ENCODE data around the gene ANKRD36.
"Not testable (repeated sequence)": the region's sequence is repeated elsewhere in the genome, so short reads cannot be mapped to it uniquely, and the experiment has no call there.

ANKRD36 gene

DNA sequence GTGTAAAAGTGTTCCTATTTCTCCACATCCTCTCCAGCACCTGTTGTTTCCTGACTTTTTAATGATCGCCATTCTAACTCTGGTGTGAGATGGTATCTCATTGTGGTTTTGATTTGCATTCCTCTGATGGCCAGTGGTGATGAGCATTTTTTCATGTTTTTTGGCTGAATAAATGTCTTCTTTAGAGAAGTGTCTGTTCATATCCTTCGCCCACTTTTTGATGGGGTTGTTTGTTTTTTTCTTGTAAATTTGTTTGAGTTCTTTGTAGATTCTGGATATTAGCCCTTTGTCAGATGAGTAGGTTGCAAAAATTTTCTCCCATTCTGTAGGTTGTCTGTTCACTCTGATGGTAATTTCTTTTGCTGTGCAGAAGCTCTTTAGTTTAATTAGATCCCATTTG is 16.1 kb downstream of the ANKRD36 start:
- FAIRE-seq, result not testable (repeated sequence)

- not testable (repeated sequence) for FAIRE-seq
Measured at GRCh38 chr2:97144016-97144415, 31.1 kb downstream of the ANKRD36 start.

- not testable (repeated sequence) for FAIRE-seq
Measured at GRCh38 chr2:97166548-97166947, 53.6 kb downstream of the ANKRD36 start.

GRCh38 chr2:97167938-97168337 is 55.0 kb downstream of the ANKRD36 start:
- not testable (repeated sequence) for FAIRE-seq

GRCh38 chr2:97168583-97168982 is 55.6 kb downstream of the ANKRD36 start:
- FAIRE-seq, result not testable (repeated sequence)

- not testable (repeated sequence) for FAIRE-seq
Measured at GRCh38 chr2:97180391-97180790, 67.4 kb downstream of the ANKRD36 start.

GRCh38 chr2:97195349-97195748 is 82.4 kb downstream of the ANKRD36 start:
- not testable (repeated sequence) for FAIRE-seq

DNA sequence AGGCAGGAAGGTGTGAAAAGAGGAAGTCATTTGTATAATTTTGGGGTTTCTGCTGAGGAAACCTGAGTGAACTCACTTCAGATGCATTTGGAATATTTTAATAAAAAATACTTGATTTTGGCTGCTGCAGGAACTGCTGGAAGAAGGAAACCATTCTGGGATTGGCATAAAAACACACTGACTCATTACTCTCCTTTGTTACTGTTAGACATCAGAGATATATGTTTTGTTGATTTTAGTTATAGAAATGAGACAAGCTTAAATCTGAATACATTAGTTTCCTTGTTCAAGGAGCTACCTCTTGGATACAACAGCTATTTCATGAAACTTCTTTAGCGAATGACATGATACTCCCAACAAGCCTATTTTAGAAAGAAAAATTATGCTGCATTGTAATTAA is 84.3 kb downstream of the ANKRD36 start:
- not testable (repeated sequence) for FAIRE-seq

DNA sequence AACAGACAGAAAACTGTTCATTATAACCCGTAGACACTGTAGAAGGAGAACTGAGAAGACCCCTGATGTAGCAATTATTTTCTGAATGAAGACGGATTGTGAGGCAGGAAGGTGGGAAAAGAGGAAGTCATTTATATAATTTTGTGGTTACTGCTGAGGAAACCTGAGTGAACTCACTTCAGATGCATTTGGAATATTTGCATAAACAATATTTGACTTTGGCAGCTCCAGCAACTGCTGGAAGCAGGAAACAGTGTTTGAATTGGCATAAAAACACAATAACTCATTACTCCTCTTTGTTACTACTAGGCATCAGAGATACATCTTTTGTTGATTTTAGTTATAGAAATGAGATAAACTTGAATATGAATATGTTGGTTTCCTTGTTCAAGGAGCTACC is 87.9 kb downstream of the ANKRD36 start:
- FAIRE-seq, result not testable (repeated sequence)

DNA sequence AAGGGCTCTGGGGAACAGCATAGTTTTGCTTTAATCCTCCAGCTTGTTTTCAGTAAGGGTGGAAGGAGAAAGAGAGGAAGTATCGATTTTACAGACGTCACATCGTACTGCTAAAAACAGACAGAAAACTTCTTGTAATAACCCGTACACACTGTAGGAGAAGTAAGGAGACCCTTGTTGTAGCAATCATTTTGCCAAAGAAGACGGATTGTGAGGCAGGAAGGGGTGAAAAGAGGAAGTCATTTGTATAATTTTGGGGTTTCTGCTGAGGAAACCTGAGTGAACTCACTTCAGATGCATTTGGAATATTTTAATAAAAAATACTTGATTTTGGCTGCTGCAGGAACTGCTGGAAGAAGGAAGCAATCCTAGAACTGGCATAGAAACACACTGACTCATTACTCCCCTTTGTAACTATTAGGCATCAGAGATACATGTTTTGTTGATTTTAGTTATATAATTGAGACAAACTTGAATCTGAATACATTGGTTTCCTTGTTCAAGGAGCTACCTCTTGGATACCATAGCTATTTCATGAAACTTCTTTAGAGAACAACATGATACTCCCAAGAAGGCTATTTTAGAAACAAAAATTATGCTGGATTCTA is 89.8 kb downstream of the ANKRD36 start:
- FAIRE-seq, result not testable (repeated sequence)

GRCh38 chr2:97210325-97210724 is 97.4 kb downstream of the ANKRD36 start:
- no peak for FAIRE-seq

- not testable (repeated sequence) for FAIRE-seq
Measured at GRCh38 chr2:97215025-97215424, 102.1 kb downstream of the ANKRD36 start.

DNA sequence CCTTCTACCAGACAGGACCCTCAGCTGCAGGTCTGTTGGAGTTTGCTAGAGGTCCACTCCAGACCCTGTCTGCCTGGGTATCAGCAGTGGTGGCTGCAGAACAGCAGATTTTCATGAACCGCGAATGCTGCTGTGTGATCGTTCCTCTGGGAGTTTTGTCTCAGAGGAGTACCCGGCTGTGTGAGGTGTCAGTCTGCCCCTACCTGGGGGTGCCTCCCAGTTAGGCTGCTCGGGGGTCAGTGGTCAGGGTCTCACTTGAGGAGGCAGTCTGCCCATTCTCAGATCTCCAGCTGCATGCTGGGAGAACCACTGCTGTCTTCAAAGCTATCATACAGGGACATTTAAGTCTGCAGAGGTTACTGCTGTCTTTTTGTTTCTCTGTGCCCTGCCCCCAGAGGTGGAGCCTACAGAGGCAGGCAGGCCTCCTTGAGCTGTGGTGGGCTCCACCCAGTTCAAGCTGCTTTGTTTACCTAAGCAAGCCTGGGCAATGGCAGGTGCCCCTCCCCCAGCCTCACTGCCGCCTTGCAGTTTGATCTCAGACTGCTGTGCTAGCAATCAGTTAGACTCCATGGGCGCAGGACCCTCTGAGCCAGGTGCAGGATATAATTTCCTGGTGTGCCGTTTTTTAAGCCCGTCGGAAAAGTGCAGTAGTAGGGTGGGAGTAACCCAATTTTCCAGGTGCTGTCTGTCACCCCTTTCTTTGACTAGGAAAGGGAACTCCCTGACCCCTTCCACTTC is 118.1 kb downstream of the ANKRD36 start:
- not testable (repeated sequence) for FAIRE-seq

- FAIRE-seq, result not testable (repeated sequence)
Measured at GRCh38 chr2:97232981-97233380, 120.0 kb downstream of the ANKRD36 start.

GRCh38 chr2:97233660-97234295 is 120.8 kb downstream of the ANKRD36 start:
- not testable (repeated sequence) for FAIRE-seq

- not testable (repeated sequence) for FAIRE-seq
Measured at GRCh38 chr2:97261192-97261591, 148.2 kb downstream of the ANKRD36 start.

GRCh38 chr2:97266449-97266848 is 153.5 kb downstream of the ANKRD36 start:
- not testable (repeated sequence) for FAIRE-seq

GRCh38 chr2:97267411-97268074 is 154.6 kb downstream of the ANKRD36 start:
- FAIRE-seq, result no peak

DNA sequence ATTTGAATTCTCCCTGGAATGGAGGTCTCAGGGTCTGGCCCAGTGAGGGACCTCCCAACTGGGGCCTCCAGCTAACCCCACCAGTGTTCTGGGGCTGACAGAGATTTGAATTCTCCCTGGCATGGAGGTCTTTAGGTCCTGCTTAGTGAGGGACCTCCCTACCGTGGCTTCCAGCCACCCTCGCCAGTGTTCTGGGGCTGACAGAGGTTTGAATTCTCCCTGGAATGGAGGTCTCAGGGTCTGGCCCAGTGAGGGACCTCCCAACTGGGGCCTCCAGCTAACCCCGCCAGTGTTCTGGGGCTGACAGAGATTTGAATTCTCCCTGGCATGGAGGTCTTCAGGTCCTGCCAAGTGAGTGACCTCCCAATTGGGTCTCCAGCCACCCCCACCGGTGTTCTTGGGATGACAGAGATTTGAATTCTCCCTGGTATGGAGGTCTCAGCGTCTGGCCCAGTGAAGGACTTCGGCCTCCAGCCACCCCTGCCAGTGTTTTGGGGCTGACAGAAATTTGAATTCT is 155.2 kb downstream of the ANKRD36 start:
- not testable (repeated sequence) for FAIRE-seq

- FAIRE-seq, result not testable (repeated sequence)
Measured at GRCh38 chr2:97276232-97276798, 163.4 kb downstream of the ANKRD36 start.

- FAIRE-seq, result not testable (repeated sequence)
Measured at GRCh38 chr2:97285187-97285586, 172.2 kb downstream of the ANKRD36 start.

GRCh38 chr2:97293687-97294086 is 180.7 kb downstream of the ANKRD36 start:
- not testable (repeated sequence) for FAIRE-seq
